ENCODE data around the gene BSG.
"Not testable (repeated sequence)": the region's sequence is repeated elsewhere in the genome, so short reads cannot be mapped to it uniquely, and the experiment has no call there.

BSG gene

GRCh38 chr19:620166-620862 lies 47.9 kb downstream of the BSG start:
- no peak for DNase-seq (ENCODE audit: low read depth in 2 of 2)

- not testable (repeated sequence) for DNase-seq (ENCODE audit: low read depth in 2 of 2)
Observed at GRCh38 chr19:621191-621590, 48.8 kb downstream of the BSG start.

- no peak for DNase-seq (ENCODE audit: low read depth in 2 of 2)
Observed at GRCh38 chr19:621819-622218, 49.4 kb downstream of the BSG start.

- DNase-seq (ENCODE audit: low read depth in 2 of 2): no peak
Observed at GRCh38 chr19:622666-623065, 50.3 kb downstream of the BSG start.

GRCh38 chr19:623175-623916 lies 51.0 kb downstream of the BSG start:
- no peak for DNase-seq (ENCODE audit: low read depth in 2 of 2)

GRCh38 chr19:623974-624373 lies 51.6 kb downstream of the BSG start:
- DNase-seq (ENCODE audit: low read depth in 2 of 2): no peak

GRCh38 chr19:624433-625109 lies 52.2 kb downstream of the BSG start:
- no peak for DNase-seq (ENCODE audit: low read depth in 2 of 2)

- DNase-seq (ENCODE audit: low read depth in 2 of 2): no peak
Observed at GRCh38 chr19:625257-625656, 52.9 kb downstream of the BSG start.

GRCh38 chr19:626566-626965 lies 54.2 kb downstream of the BSG start:
- not testable (repeated sequence) for DNase-seq (ENCODE audit: low read depth in 2 of 2)

GRCh38 chr19:628168-628567 lies 55.8 kb downstream of the BSG start:
- no peak for DNase-seq (ENCODE audit: low read depth in 2 of 2)

GRCh38 chr19:629515-629914 lies 57.1 kb downstream of the BSG start:
- DNase-seq (ENCODE audit: low read depth in 2 of 2): not testable (repeated sequence)

- no peak for DNase-seq (ENCODE audit: low read depth in 2 of 2)
Observed at GRCh38 chr19:629961-630714, 57.7 kb downstream of the BSG start.

- DNase-seq (ENCODE audit: low read depth in 2 of 2): peak; percentile 43 to 47
Observed at GRCh38 chr19:632579-633067, 60.2 kb downstream of the BSG start.

Data from stimulated activated CD8-positive, alpha-beta memory T cell treated with anti-CD3 and anti-CD28 coated beads, Interleukin-2, amount 100 ng/mL, for 48 hours (primary cell).